22Rv1 (cell line): ENCODE measurements around the gene C10orf143.
"Not testable (repeated sequence)": the region's sequence is repeated elsewhere in the genome, so short reads cannot be mapped to it uniquely, and the experiment has no call there.

ENCODE experiments used
- H3K27ac ChIP-seq: fragments of 450-650 bp; 2 replicates; pipeline ENCODE4 v1.5.1; 2017
- ZFX ChIP-seq: fragments of 450-650 bp; IDR thresholded peaks from 2 replicates; pipeline ENCODE4 v1.6.1; 2017; ENCODE audit warnings: antibody characterized with exemption, borderline replicate concordance
- TF ChIP-seq, protein P1 (sequence below): fragments of 450-650 bp; IDR thresholded peaks from 2 replicates; pipeline ENCODE4 v1.5.1; 2017; ENCODE audit warnings: mild to moderate bottlenecking

The C10orf143 gene

DNA sequence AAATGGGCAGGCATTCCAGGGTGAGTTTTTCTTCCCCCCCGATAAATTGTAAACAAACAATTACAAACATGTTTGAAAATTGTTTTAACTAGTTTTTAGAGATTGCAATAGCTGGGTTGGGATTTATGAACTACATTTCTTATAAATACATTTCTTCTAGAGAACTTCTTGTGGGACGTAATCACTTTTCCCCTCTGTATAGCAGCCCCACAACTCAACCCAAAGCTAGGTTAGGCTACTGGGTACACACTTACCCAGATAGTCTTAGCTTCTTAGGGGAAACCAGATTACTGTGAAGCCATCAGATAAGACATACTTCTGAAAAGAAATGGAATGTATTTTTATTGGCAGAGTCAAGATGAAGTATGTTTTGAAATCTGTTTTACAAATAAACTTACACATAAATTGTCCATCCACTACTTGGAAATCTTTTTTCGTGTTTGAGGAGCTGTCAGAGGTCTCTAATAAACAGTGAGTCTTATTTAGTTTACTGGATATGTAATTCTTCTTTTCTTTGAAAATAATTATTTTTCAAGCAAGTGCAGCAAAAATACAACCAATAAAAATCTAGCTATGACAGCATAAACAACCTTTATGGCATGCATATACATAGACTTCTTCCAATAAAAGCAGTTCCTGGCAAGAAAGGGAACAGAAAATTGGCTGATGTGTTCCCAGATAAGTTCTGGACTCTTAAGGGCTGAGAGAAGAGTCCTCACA is 17.6 kb upstream of the C10orf143 start:
- no peak overlapping the region for H3K27ac ChIP-seq
- TF ChIP-seq, protein P1, sequence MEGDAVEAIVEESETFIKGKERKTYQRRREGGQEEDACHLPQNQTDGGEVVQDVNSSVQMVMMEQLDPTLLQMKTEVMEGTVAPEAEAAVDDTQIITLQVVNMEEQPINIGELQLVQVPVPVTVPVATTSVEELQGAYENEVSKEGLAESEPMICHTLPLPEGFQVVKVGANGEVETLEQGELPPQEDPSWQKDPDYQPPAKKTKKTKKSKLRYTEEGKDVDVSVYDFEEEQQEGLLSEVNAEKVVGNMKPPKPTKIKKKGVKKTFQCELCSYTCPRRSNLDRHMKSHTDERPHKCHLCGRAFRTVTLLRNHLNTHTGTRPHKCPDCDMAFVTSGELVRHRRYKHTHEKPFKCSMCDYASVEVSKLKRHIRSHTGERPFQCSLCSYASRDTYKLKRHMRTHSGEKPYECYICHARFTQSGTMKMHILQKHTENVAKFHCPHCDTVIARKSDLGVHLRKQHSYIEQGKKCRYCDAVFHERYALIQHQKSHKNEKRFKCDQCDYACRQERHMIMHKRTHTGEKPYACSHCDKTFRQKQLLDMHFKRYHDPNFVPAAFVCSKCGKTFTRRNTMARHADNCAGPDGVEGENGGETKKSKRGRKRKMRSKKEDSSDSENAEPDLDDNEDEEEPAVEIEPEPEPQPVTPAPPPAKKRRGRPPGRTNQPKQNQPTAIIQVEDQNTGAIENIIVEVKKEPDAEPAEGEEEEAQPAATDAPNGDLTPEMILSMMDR, result peak; percentile 57
- TF ChIP-seq ZFX, result no peak

DNA sequence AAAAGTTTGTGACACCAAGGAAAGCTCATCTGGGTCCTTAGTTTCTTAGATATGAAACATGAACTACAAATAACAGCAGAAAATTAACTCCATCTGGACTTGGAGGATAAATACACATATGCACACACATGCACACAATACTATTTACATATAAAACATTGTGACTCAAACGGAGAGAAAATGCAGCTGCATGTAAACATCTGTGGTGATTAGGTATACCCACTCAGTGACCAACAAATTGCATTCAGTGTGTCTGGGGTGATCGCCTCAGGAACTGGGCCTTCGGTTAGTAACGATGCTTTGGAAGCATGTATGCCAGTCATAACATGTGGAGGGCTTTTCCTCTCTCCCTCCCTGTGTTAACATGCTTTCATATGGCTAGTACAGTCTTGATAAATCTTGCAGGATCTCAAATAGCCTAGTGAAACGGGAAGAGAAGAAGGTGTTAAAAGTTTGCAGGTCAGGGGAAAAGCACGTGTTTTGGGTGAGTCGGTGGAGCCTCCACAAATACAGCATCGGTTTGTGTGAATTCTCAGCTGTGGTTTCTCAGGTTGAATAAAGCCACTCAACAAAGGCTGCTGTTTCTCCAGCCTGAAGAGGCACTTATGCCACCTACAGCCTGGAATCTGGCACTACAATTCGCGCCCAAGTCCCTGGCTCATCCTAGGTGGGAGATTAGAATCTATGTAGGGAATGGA is 16.9 kb upstream of the C10orf143 start:
- H3K27ac ChIP-seq, result no peak overlapping the region
- TF ChIP-seq ZFX, result no peak
- TF ChIP-seq, protein P1, result peak; percentile 86

- TF ChIP-seq ZFX, result no peak
- TF ChIP-seq, protein P1, result no peak
- no peak overlapping the region for H3K27ac ChIP-seq
Measured at GRCh38 chr10:130121486-130122079, 11.0 kb upstream of the C10orf143 start.

DNA sequence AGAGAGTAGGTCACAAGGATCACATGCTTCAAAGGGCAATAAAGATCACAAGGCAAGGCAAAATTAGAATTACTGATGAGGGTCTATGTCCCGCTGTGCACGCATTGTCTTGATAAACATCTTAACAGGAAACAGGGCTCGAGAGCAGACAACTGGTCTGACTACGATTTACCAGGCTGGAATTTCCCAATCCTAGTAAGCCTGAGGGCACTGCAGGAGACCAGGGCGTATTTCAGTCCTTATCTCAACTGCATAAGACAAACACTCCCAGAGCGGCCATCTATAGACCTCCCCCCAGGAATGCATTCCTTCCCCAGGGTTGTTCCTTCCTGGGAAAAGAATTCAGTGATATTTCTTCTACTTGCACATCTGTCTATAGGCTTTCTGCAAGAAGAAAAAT is 6.9 kb upstream of the C10orf143 start:
- not testable (repeated sequence) for H3K27ac ChIP-seq

GRCh38 chr10:130116942-130117341 is 6.3 kb upstream of the C10orf143 start:
- H3K27ac ChIP-seq, result not testable (repeated sequence)

- H3K27ac ChIP-seq, result no peak overlapping the region
Measured at GRCh38 chr10:130112821-130113220, 2.2 kb upstream of the C10orf143 start.

DNA sequence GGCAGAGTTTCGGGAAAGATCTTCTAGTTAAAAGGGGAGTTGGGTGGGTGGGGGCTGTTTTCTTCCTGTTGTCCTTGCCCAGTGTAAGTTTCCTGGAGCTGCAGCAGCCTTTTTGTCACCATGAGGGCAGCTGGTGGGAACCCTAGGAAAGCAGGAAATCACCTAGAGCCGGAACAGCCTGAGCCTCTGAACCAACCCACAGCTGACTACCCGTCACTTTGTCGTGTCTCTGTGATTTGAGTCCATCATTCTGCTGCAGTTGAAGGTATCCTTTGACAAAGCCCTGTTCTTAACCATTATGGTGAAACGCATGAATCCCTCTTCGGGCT is 1.2 kb upstream of the C10orf143 start:
- H3K27ac ChIP-seq, result peak overlapping the region; percentile 84
- TF ChIP-seq, protein P1, result no peak
- TF ChIP-seq ZFX, result no peak

More at GRCh38 chr10:130112821-130113220, 2.2 kb upstream of the C10orf143 start:
- TF ChIP-seq ZFX, result no peak
- TF ChIP-seq, protein P1, result no peak

DNA sequence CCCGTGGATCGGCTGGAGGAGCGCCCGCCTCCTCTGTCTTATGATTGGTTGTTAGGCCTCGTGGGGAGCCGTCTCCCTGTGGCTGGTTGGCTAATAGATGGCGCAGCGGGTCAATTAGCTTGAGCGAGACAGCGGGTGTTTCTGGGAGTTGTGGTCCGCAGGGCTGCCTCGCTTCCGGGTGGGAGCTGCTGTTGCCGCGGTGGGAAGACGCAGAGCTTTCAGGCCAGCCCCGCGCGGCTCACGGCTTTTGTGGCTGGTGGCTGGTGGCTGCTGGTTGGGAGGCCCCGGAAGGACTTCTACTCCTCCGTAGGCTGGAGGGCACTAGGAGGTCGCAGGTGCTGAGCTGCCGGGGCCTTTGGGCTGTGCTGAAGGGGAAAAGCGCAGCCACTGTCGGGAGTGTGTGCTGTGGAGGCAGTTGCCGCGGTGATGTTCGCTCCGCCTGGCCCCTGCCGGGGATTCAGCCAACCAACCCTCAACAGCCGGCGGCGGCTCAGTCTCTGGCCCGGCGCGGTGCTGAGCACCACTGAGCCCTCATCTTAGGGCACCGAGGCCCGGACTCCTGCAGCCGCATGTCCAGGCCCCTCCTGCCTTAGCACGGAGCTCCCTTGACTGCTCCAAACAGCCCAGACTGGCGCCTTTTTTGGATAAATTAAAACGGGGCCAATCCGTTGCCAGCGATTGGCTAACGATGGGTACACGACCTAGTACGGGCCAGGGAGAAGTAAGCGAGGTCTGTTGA is 652 bp upstream of the C10orf143 start:
- H3K27ac ChIP-seq, result peak overlapping the region; percentile 84
- TF ChIP-seq, protein P1, result no peak
